ENCODE measurements around the gene CFAP97D2.

- TF ChIP-seq CTCF (IDR thresholded peaks at IDR 0.05) (no peak), POLR2AphosphoS5 (IDR thresholded peaks at IDR 0.05) (no peak), POLR2A (IDR thresholded peaks at IDR 0.05; ENCODE audit: low read depth) (no peak), EP300 (IDR thresholded peaks at IDR 0.05) (no peak)
Measured at GRCh38 chr13:114248011-114248410, 69.0 kb downstream of the CFAP97D2 start.
